ENCODE data around the gene ZNF597. TPM values are rescaled to one million over a fixed set of nuclear protein-coding genes. Genes with fewer than 3 reads are reported as not detected.

The ZNF597 gene
- total and polyA plus RNA-seq, 10 of the 15 experiments (the other 5 are each of a cell fraction or from before 2014, with no cell fraction given): 0.80 to 2.8 (median 2.0) TPM

GRCh38 chr16:3457434-3458252 lies 14.3 kb upstream of the ZNF597 start (continued):
- TF ChIP-seq, protein P1, sequence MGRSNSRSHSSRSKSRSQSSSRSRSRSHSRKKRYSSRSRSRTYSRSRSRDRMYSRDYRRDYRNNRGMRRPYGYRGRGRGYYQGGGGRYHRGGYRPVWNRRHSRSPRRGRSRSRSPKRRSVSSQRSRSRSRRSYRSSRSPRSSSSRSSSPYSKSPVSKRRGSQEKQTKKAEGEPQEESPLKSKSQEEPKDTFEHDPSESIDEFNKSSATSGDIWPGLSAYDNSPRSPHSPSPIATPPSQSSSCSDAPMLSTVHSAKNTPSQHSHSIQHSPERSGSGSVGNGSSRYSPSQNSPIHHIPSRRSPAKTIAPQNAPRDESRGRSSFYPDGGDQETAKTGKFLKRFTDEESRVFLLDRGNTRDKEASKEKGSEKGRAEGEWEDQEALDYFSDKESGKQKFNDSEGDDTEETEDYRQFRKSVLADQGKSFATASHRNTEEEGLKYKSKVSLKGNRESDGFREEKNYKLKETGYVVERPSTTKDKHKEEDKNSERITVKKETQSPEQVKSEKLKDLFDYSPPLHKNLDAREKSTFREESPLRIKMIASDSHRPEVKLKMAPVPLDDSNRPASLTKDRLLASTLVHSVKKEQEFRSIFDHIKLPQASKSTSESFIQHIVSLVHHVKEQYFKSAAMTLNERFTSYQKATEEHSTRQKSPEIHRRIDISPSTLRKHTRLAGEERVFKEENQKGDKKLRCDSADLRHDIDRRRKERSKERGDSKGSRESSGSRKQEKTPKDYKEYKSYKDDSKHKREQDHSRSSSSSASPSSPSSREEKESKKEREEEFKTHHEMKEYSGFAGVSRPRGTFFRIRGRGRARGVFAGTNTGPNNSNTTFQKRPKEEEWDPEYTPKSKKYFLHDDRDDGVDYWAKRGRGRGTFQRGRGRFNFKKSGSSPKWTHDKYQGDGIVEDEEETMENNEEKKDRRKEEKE (IDR thresholded peaks at IDR 0.05): no peak
- TF ChIP-seq RB1 (IDR thresholded peaks at IDR 0.05; ENCODE audit: borderline replicate concordance) (peak; percentile 63; the same call in 1 of the 2 replicates), ZNF207 (IDR thresholded peaks at IDR 0.05; ENCODE audit: borderline replicate concordance) (peak; percentile 72; the same call in 1 of the 2 replicates), SMC3 (IDR thresholded peaks at IDR 0.05; ENCODE audit: borderline replicate concordance, low read length) (peak; percentile 34; the same call in 1 of the 2 replicates), MEF2A (IDR thresholded peaks at IDR 0.05; ENCODE audit: insufficient read depth, low read depth, low read length) (no peak), EGR1 (IDR thresholded peaks at IDR 0.05; ENCODE audit: borderline replicate concordance in 1 of 2, low read depth in 2 of 2, low read length in 2 of 2) (peak in 1 of 2 experiments; percentile 77; a peak in 2 of 3 replicates), CTCF (IDR thresholded peaks at IDR 0.05 in 2 of 3, conservative IDR thresholded peaks at IDR 0.05 in 1 of 3; ENCODE audit: control insufficient read depth in 2 of 3, extremely low read depth in 1 of 3, insufficient read depth in 1 of 3, low read depth in 3 of 3, low read length in 3 of 3) (peak; percentile 46 to 71 (median 61)), RBBP5 (conservative IDR thresholded peaks at IDR 0.05) (no peak), SREBF2 (IDR thresholded peaks at IDR 0.05; ENCODE audit: low read length) (no peak), PML (IDR thresholded peaks at IDR 0.05; ENCODE audit: low read length) (peak; percentile 53; the same call in 1 of the 2 replicates), RAD21 (IDR thresholded peaks at IDR 0.05; ENCODE audit: insufficient read depth, low read depth, low read length) (peak; percentile 37; the same call in 1 of the 2 replicates), IKZF1 (conservative IDR thresholded peaks at IDR 0.05) (peak; percentile 88), RELA (IDR thresholded peaks at IDR 0.05; ENCODE audit: borderline replicate concordance, partially characterized antibody) (peak; percentile 45), HDGF (IDR thresholded peaks at IDR 0.05) (peak; percentile 57; the same call in 1 of the 2 replicates), YY1 (IDR thresholded peaks at IDR 0.05; ENCODE audit: low read depth, low read length) (peak; percentile 99), ASH2L (IDR thresholded peaks at IDR 0.05; ENCODE audit: borderline replicate concordance, low read depth) (no peak), ZSCAN29 (IDR thresholded peaks at IDR 0.05) (no peak), ATF7 (IDR thresholded peaks at IDR 0.05; ENCODE audit: low read depth) (no peak), POLR2A (IDR thresholded peaks at IDR 0.05; ENCODE audit: low read depth, low read length) (peak; percentile 98), CEBPB (IDR thresholded peaks at IDR 0.05; ENCODE audit: borderline replicate concordance in 1 of 2, low read depth in 2 of 2, low read length in 2 of 2) (no peak)
- TF ChIP-seq, protein P2, sequence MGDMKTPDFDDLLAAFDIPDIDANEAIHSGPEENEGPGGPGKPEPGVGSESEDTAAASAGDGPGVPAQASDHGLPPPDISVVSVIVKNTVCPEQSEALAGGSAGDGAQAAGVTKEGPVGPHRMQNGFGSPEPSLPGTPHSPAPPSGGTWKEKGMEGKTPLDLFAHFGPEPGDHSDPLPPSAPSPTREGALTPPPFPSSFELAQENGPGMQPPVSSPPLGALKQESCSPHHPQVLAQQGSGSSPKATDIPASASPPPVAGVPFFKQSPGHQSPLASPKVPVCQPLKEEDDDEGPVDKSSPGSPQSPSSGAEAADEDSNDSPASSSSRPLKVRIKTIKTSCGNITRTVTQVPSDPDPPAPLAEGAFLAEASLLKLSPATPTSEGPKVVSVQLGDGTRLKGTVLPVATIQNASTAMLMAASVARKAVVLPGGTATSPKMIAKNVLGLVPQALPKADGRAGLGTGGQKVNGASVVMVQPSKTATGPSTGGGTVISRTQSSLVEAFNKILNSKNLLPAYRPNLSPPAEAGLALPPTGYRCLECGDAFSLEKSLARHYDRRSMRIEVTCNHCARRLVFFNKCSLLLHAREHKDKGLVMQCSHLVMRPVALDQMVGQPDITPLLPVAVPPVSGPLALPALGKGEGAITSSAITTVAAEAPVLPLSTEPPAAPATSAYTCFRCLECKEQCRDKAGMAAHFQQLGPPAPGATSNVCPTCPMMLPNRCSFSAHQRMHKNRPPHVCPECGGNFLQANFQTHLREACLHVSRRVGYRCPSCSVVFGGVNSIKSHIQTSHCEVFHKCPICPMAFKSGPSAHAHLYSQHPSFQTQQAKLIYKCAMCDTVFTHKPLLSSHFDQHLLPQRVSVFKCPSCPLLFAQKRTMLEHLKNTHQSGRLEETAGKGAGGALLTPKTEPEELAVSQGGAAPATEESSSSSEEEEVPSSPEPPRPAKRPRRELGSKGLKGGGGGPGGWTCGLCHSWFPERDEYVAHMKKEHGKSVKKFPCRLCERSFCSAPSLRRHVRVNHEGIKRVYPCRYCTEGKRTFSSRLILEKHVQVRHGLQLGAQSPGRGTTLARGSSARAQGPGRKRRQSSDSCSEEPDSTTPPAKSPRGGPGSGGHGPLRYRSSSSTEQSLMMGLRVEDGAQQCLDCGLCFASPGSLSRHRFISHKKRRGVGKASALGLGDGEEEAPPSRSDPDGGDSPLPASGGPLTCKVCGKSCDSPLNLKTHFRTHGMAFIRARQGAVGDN (IDR thresholded peaks at IDR 0.05): peak; percentile 56
